HEK293T (cell line): ENCODE data around the gene OMG.

Experiments used
- BHLHE40 ChIP-seq: fragments of 450-650 bp; IDR thresholded peaks from 2 replicates; pipeline ENCODE4 v1.6.1; 2016; ENCODE audit warnings: mild to moderate bottlenecking, moderate library complexity, borderline replicate concordance
- CTBP1 ChIP-seq: fragments of 450-650 bp; IDR thresholded peaks from 2 replicates; pipeline ENCODE4 v1.6.1; 2016; ENCODE audit warnings: borderline replicate concordance
- ELF4 ChIP-seq: fragments of 450-650 bp; IDR thresholded peaks from 2 replicates; pipeline ENCODE4 v1.6.1; 2017; ENCODE audit warnings: antibody characterized with exemption
- FOXA1 ChIP-seq: fragments of 450-650 bp; IDR thresholded peaks from 2 replicates; pipeline ENCODE4 v1.6.1; 2016; ENCODE audit warnings: mild to moderate bottlenecking
- FOXK2 ChIP-seq: fragments of 450-650 bp; IDR thresholded peaks from 2 replicates; pipeline ENCODE4 v1.6.1; 2016; ENCODE audit warnings: mild to moderate bottlenecking
- FOXM1 ChIP-seq: fragments of 450-650 bp; IDR thresholded peaks from 2 replicates; pipeline ENCODE4 v1.6.1; 2017; ENCODE audit warnings: mild to moderate bottlenecking, borderline replicate concordance
- HDGF ChIP-seq: fragments of 450-650 bp; IDR thresholded peaks from 2 replicates; pipeline ENCODE4 v1.6.1; 2017; ENCODE audit warnings: antibody characterized with exemption, borderline replicate concordance
- L3MBTL2 ChIP-seq: fragments of 450-650 bp; conservative IDR thresholded peaks from 2 replicates; pipeline ENCODE4 v1.6.1; 2016; ENCODE audit warnings: mild to moderate bottlenecking
- NFRKB ChIP-seq: fragments of 450-650 bp; IDR thresholded peaks from 2 replicates; pipeline ENCODE4 v1.6.1; 2016; ENCODE audit warnings: mild to moderate bottlenecking, moderate library complexity
- PKNOX1 ChIP-seq: fragments of 450-650 bp; IDR thresholded peaks from 2 replicates; pipeline ENCODE4 v1.6.1; 2016
- SP1 ChIP-seq: fragments of 450-650 bp; IDR thresholded peaks from 2 replicates; pipeline ENCODE4 v1.6.1; 2017
- SUZ12 ChIP-seq: fragments of 450-650 bp; IDR thresholded peaks from 2 replicates; pipeline ENCODE4 v1.6.1; 2016; ENCODE audit warnings: mild to moderate bottlenecking
- TARDBP ChIP-seq: fragments of 450-650 bp; IDR thresholded peaks from 2 replicates; pipeline ENCODE4 v1.6.1; 2016
- ZNF384 ChIP-seq: fragments of 450-650 bp; IDR thresholded peaks from 2 replicates; pipeline ENCODE4 v1.6.1; 2016

DNA sequence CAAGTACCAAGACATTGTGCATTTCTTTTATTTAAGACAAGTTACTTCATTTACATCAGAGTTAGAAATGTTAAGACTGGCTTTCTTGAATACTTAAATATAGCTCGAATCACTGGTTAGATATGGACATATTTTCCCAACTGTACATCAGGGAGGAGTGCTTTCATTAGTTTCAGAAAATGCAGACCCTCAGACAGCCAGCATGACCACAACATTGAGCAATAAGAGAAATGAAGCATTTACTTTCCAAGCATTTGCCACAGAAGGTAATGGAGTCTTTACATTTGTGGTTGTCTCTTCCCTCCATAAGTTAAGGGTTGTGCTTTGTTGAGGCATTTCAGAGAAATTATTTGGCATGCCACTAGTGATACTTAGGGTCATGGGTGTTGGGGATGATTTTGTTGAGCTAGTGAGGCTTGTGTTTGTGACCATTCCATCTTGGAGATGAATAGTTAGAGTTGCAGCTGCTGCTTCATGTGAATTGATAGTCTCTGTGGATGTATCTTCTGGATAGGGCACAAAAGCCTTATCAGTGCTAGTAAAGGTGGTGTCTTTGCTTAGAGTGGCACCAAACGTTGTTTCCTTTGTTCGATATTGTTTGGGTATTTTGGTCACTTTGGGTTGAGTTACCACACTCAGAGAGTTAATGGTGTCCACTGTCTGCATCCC is 2.1 kb downstream of the OMG start:
- TF ChIP-seq SP1 (no peak), FOXM1 (no peak), FOXA1 (no peak), HDGF (no peak), TARDBP (no peak), L3MBTL2 (no peak), SUZ12 (no peak), PKNOX1 (no peak), BHLHE40 (no peak), FOXK2 (no peak), ZNF384 (no peak), CTBP1 (no peak), NFRKB (no peak), ELF4 (no peak)
